Kidney (tissue), 14 donors: ENCODE measurements around the gene ZNF337. TPM values are rescaled to one million over a fixed set of nuclear protein-coding genes. Genes with fewer than 3 reads are reported as not detected.

Experiments
- DNase-seq, 5 donors: peaks; one replicate each; pipeline ENCODE4 v3.0.0-alpha.2; 2013 to 2020
- FAIRE-seq: peaks from 2 replicates; lab custom pipeline; 2012; peaks lifted over from hg19 to GRCh38; lab: Jason Lieb, UNC
- H3K27ac ChIP-seq, 2 donors: one replicate each; pipeline ENCODE4 v1.7.0; 2013; ENCODE audit warnings: low read depth in 2 of 2, low read length in 2 of 2, inconsistent platforms in 1 of 2
- H3K27me3 ChIP-seq: one replicate; pipeline ENCODE4 v1.7.1; 2013; ENCODE audit warnings: low read length, inconsistent platforms; ENCODE audit not compliant: control insufficient read depth, insufficient read depth
- H3K36me3 ChIP-seq, 3 donors: one replicate each; pipeline versions ENCODE4 v1.7.0 to v1.7.1; 2013; ENCODE audit warnings: low read length in 3 of 3, control low read depth in 1 of 3, inconsistent platforms in 1 of 3; ENCODE audit not compliant: insufficient read depth in 3 of 3, control insufficient read depth in 2 of 3
- H3K4me1 ChIP-seq, 3 donors: one replicate each; pipeline versions ENCODE4 v1.7.0 to v1.7.1; 2013; ENCODE audit warnings: low read length in 3 of 3, inconsistent platforms in 1 of 3, low read depth in 1 of 3; ENCODE audit not compliant: control insufficient read depth in 2 of 3, insufficient read depth in 2 of 3
- H3K4me3 ChIP-seq, 3 donors: one replicate each; pipeline versions ENCODE4 v1.7.0 to v1.8.1; 2013; ENCODE audit warnings: low read length in 3 of 3, control low read depth in 1 of 3, inconsistent platforms in 1 of 3
- H3K9ac ChIP-seq, 3 donors: one replicate each; pipeline versions ENCODE4 v1.7.0 to v1.7.1; 2013; ENCODE audit warnings: low read length in 3 of 3, control low read depth in 1 of 3, inconsistent platforms in 1 of 3
- H3K9me3 ChIP-seq, 3 donors: one replicate each; pipeline versions ENCODE4 v1.7.0 to v1.7.1; 2013; ENCODE audit warnings: low read length in 3 of 3, control low read depth in 1 of 3, inconsistent platforms in 1 of 3; ENCODE audit not compliant: control insufficient read depth in 2 of 3, insufficient read depth in 1 of 3
- CTCF ChIP-seq: IDR thresholded peaks from 3 replicates; pipeline ENCODE4 v1.5.1; 2012; ENCODE audit warnings: mild to moderate bottlenecking, moderate library complexity, borderline replicate concordance; ENCODE audit not compliant: insufficient read depth; ENCODE audit errors: extremely low read depth
- intact Hi-C: fragments of 100-400 bp; cut with DNase I; formaldehyde crosslinking; loops from one replicate; pipeline ENCODE4 v1.11.1; 2022
- polyA plus RNA-seq: library from polyadenylated mRNA; stranded (reverse); fragments of 350-450 nt; fragmentation: Illumina TruSeq; extraction: RNeasy Lipid Tissue Mini Kit (QIAGEN cat#74804); gene quantifications from one replicate; pipeline ENCODE4 v1.2.3, GENCODE V29; 2014; ENCODE audit warnings: low read depth, low replicate concordance; ENCODE audit not compliant: insufficient read depth
- total RNA-seq: library from RNA; stranded (reverse); fragmentation: NEBNext Ultra II Directional; extraction: Animal tissue kit (Norgen Biotek cat#: 25700); gene quantifications from one replicate; pipeline ENCODE4 v1.2.1, GENCODE V29; 2021
- donor health status: control.
- donor health status: control.
- donor health status: control.
- donor health status: control.
- donor health status: control.
- donor health status: DM: yes; HTN: yes; CAD: no.
- donor health status: Normal renal cell carcinoma (clear cell type).

ZNF337 gene
- total and polyA plus RNA-seq, 2 donors from 2014 or later: 9.2 to 17.1 TPM

- Histone ChIP-seq H3K27ac (no peak overlapping the region), H3K36me3 (no peaks in the 10 kb centered on the region), H3K4me1 (no peaks in the 10 kb centered on the region), H3K27me3 (no peaks in the 10 kb centered on the region), H3K9ac (no peak overlapping the region), H3K9me3 (no peaks in the 10 kb centered on the region), H3K4me3 (no peak overlapping the region)
- FAIRE-seq (no peak), DNase-seq (no peak)
- no peak for TF ChIP-seq CTCF
- intact Hi-C loops: no loop called here
Measured at GRCh38 chr20:25744261-25744660, 47.6 kb upstream of the ZNF337 start.

GRCh38 chr20:25741088-25741487 is 44.4 kb upstream of the ZNF337 start:
- Histone ChIP-seq H3K27ac (no peak overlapping the region), H3K4me3 (no peak overlapping the region), H3K9me3 (no peaks in the 10 kb centered on the region), H3K27me3 (no peaks in the 10 kb centered on the region), H3K36me3 (no peaks in the 10 kb centered on the region), H3K4me1 (no peaks in the 10 kb centered on the region), H3K9ac (no peak overlapping the region)
- no peak for DNase-seq
- no peak for FAIRE-seq
- no peak for TF ChIP-seq CTCF
- intact Hi-C loops: no loop called here

GRCh38 chr20:25739615-25740320 is 43.1 kb upstream of the ZNF337 start:
- H3K4me1 ChIP-seq: no peaks in the 10 kb centered on the region
- no peaks in the 10 kb centered on the region for H3K9me3 ChIP-seq
- DNase-seq (no peak), FAIRE-seq (no peak)
- H3K27me3 ChIP-seq: no peaks in the 10 kb centered on the region
- TF ChIP-seq CTCF: no peak
- no peak overlapping the region for H3K27ac ChIP-seq
- H3K9ac ChIP-seq: no peak overlapping the region
- intact Hi-C loops: no loop called here
- no peak overlapping the region for H3K4me3 ChIP-seq
- no peaks in the 10 kb centered on the region for H3K36me3 ChIP-seq
